HG02798 (cell line): ENCODE measurements around the gene PRLHR.

Source experiments
- ATAC-seq: cut with Tn5 transposase; IDR thresholded peaks from one replicate; pipeline ENCODE4 v1.9.1; 2021; ENCODE audit warnings: mild to moderate bottlenecking; ENCODE audit not compliant: unreplicated experiment, poor library complexity

The PRLHR gene

GRCh38 chr10:118590334-118590733 is 5.1 kb downstream of the PRLHR start:
- ATAC-seq: no peak

DNA sequence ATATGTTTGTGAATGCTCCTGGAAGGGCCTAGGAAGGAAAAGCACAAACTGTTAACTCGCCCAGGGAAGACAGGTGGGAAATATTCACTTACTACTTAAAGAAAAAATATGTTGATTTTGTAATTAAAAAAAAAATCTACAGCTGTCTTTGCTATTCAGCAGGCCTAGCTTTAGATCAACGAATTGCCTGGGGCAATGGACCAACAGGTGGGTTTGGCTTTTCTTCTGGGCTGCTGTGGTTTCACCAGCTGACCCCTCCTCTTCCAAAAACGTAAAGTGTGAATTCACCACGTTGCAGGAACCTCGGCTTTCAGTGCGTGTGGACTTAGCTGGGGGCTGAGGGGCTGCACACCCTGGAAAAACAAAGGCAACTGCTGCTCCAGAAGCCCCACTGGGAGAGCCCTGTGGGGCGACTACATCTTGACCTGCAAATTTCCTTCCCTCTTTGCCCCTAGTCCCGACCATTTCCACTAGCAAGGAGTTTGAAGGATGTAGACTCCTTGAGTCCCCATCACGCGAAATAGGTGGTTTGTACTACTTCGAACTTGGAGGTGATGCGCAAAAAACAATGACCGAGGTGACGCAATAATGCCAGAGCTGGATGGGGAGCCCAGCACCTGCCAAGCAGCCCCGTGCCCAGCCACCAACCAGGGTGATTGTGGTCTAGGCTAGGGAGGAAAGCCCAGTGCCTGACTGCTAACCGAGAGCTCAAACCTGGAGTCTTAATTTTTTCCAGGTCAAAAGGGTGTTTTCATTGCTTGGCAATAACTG is 7.4 kb downstream of the PRLHR start:
- no peak for ATAC-seq

- no peak for ATAC-seq
These were observed 8.5 kb downstream of the PRLHR start for GRCh38 chr10:118586911-118587310.

DNA sequence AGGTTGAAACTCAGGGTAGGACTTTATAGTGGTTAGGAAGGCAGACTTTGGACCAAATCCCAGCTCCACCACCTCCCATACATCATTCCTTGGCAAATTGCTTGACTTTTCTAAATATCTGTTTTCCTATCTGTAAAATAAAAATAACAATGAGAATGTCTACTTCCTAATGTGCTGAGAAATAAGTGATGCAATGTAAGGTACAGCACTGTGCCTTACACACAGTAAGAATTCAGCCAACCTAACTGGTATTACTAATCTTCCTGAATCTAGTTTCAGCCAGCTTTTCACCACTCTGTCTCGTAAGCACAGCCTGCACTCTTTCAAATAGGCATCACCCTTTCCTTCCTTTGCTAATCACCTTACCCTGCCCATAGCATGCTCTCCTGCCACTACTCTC is 9.7 kb downstream of the PRLHR start:
- no peak for ATAC-seq

- ATAC-seq: no peak
These were observed 10.2 kb downstream of the PRLHR start for GRCh38 chr10:118585234-118585633.

GRCh38 chr10:118584181-118584954 is 11.1 kb downstream of the PRLHR start:
- no peak for ATAC-seq

- ATAC-seq: no peak
These were observed 11.8 kb downstream of the PRLHR start for GRCh38 chr10:118583611-118584010.

GRCh38 chr10:118582511-118582910 is 12.9 kb downstream of the PRLHR start:
- ATAC-seq: no peak

DNA sequence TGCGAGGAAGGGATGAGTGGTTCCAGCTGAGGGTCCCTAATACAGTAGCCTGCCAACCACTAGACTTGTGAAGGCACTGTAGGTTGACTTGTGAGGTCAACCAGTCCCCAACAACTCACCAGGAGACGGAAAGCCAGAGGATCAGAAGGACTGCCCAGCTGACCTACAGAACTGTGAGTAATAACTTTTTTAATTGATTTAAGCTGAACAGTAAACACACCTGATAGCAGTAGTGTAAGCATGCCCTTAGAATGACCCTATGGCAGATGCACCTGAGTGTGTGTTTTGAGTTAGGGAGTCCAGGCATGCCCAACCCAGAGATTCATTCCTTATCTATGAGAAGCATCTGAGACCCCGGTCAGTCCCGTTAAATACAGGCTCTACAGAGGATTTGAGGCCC is 14.1 kb downstream of the PRLHR start:
- no peak for ATAC-seq

GRCh38 chr10:118580702-118581101 is 14.7 kb downstream of the PRLHR start:
- ATAC-seq: no peak

DNA sequence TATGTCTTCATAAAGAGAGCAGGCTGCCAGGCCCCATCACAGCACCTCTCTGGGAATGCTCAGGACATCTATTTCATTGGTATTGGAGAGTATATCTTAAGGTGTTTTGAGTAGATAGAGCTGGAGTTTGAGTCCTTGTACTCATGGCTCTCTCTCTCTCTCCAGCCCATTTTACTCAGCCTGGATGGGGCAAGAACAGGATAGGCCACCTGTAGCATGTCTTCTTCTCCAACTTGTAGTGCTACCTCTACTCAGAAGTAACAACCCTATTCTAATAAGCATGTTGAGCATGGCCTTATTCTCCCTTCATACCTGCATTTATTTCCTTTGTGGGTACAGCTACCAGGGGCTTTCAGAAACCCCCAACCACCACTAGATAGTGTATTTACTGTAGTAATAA is 21.9 kb downstream of the PRLHR start:
- no peak for ATAC-seq

DNA sequence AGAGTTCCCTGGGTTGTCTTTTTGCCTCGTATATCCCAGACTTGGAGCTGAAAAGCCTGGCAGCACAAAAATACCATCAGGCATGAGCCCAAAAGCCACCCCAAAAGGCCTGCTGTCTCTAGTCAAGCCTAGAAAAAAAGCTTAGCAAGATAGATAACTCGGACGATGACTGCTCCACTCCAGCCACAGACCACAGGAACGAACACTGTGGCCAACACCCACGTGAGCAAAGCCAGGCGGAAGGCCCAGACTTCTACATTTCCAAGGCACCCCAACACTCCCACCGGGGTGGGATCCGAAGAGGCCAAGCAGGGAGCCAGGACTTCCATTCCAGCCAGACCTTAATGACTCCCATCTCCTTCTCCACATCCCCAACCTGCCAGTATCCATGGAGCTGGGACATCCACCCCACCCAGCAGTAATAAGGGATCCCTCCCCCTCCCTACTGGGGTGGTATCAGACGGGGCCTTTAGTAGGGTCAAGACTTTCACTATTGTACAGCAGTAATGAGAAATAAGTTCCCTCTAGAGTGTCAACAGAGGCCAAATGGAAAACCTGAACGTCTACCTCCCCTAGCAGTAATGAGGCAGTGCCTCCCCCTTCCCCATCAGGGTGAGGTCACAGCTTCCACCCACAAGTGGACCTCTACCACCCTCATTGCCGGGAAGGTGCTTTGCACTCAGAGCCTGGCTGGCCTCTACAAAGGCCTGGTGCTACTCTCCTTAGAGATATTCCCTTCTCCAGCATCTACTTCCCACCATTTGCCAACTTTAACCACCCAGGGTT is 23.0 kb downstream of the PRLHR start:
- no peak for ATAC-seq

- no peak for ATAC-seq
These were observed 24.3 kb downstream of the PRLHR start for GRCh38 chr10:118571123-118571522.

- no peak for ATAC-seq
These were observed 24.9 kb downstream of the PRLHR start for GRCh38 chr10:118570591-118570990.

- no peak for ATAC-seq
These were observed 25.6 kb downstream of the PRLHR start for GRCh38 chr10:118569882-118570252.

- no peak for ATAC-seq
These were observed 26.1 kb downstream of the PRLHR start for GRCh38 chr10:118569241-118569881.

DNA sequence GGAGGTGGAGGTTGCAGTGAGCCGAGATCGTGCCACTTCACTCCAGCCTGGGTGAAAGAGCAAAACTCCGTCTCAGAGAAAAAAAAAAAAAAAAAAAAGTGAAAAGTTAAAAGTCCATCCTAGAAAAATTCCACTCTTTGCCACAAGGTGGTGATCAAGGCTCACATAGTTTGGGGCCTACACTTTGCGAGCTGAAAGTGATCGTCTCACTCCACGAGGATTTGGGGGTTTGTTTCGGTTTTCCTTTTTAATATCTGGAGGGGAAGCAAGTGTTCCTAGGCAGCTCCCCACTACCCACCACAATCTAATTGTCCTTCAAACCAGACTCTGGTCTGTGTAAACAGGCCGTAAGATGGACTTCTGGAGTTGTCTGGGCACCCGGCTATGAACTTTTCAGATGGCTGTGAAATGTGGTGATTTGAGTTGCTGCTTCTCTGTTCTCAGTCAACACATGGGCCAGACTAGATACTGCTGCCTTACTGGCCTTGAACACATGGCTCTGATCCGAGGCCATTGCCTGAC is 27.1 kb downstream of the PRLHR start:
- ATAC-seq: peak; percentile 53

DNA sequence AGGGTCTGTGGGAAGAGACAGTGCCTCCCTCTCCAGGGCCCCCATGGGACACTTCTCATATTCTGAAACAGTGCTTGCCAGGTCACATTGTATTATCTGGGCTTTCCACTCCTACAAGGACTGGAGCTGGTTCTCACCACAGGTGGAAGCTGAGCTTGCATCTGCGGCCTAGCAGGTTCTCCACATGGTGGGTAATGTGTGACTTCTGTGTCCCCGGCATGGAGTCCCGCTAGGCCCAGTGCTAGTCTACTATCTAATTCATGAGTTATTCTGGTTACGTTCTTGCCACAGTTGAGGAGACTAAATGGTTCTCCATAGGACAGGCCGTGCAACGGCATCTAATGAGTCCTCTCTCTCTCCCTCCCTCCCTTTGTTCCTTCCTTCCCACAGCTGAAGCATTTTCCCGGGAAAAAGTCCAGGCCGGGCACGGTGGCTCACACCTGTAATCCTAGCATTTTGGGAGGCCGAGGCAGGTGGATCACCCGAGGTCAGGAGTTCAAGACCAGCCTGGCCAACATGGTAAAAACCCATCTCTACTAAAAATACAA is 27.7 kb downstream of the PRLHR start:
- ATAC-seq: no peak

DNA sequence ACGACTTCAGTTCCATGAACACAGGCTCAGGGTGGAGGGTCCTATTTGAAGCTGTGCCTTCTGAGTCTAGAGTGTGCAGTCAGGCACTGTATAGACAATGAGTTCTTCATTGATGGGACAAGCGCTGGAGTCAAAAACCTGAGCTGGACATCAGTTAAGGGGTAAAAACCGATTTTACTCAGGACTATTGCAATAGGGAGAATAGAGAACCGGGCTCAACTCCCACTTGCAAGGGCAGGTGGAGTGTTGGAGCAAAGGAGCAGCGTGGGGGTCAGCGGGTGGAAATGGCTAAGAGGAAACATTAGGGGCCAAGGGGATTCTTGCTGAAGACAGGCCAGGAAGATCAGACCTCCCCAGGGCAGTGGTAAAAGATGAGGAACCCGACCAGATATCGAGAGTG is 28.5 kb downstream of the PRLHR start:
- ATAC-seq: no peak
